ENCODE measurements around the gene ARID5B.

The ARID5B gene

DNA sequence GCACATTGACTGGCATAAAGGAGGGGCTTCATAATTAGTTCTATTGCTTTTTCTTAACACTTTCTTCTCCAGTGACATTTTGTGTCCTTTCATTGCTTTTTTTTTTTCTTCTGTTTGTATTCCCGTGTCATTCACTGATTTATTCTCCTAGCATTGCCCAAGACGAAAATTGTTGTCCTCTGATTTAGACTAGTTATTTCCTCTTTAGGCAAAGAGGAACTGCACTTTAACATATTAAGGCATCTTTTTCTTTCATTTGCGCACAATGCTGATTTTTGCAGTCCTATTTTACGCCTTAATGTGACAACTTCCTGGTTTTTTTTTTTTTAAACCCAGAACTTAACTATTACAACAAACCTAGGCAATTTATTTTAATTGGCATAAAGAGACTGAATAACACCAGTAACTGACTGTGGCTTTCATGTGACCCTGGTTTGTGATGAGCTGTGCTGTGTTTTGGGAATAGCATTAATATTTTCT, 39.7 kb downstream of the ARID5B start:
- no peak for DNase-seq (ENCODE audit: low spot score)

DNA sequence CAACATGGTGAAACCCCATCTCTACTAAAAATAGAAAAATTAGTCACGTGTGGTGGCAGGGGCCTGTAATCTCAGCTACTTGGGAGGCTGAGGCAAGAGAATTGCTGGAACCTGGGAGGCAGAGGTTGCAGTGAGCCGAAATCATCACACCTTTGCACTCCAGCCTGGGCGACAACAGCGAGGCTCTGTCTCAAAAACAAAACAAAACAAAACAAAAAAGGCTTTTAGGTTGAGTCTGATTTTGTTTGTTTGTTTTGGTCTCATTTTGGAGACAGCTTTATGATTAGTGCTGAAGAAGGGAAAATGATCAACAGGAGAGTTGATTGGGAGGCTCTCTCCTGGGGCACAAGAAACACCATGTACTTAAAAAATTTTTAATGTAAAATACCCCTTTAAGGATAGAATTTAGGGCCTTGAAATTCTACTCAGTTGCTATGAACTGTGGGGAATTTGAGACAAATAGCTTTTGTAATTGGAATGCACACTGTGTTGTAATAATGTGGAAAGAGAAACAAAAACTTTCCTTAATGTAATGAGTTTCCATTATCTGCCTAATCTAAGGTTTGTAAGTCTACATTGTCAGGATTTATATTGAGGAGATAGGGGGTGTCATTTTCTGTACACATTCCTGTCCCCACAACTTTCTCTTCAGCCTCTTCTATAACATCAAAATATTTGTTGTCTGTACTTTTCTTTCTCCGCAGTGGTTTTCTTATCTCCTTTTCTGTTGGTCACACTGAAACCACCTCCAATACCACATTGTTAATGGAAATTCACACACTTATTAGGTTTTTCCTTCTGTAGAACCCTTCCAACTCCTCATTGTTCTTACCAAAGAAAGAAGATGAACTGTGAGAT, 41.3 kb downstream of the ARID5B start:
- no peak for DNase-seq (ENCODE audit: low spot score)

DNA sequence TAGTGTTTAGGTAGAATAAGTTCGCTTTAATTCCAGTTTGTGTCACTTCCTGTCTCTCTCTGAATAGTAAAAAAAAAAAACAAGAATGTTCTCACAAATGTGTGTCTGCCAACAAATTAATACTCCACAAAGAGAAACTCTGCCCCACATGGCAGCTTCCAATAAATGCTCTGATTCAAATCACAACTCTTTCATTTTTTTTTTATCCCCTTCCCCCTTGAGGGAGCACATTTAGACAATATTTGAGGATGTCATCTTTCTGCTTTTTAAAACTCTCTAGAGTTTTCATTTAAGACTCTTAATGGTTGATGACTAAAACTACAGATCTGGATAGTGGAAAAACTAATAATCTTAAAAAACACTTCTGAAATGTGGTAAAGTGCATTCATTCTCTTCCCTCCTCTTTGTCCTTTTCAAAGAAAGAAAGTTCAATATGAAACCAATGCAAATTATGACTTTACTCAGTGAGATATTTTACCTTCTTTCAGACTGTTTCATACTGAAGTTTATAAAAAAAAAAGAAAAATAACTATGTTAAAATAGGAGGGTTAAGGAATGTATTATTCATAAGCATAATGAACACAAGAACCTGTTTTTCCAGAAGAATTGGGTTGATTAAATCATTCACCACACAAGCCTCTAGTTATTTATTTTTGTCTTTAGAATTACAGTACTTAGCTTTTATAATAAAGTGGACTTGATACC, 42.3 kb downstream of the ARID5B start:
- no peak for DNase-seq (ENCODE audit: low spot score)

DNA sequence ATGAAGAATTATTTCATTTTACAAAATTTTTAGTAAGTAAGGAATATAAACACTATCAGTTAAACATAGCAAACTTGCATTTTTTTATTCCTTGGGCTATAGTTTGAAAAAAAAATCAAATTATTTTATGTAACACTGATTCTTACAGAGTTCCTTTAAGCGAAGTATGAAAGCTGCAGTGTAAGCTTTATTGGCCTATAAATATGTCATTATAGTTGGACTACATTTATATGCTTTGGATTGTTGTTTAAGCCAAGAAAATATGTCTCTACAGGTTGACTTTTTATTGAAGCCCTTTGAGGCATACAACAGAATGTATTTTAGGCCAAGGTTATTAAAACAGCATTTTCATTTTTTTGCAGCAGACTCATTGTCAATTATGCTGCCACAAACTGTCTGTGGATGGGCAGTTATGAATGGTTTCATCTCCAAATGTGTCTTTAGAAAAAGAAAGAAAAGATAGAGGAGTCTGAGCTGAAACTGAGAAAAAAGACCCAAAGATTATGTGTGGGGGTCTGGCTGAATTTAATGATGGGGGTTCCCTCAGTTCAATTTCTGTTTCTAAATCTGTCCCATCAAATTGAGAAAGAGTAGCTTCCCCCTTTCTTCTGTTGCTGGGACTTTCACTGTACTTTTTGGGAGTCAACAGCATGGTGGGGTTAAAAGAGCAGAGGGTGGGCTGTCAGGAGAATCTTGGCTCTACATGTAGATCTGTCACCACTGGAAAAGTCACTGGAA, 43.1 kb downstream of the ARID5B start:
- no peak for DNase-seq (ENCODE audit: low spot score)

DNA sequence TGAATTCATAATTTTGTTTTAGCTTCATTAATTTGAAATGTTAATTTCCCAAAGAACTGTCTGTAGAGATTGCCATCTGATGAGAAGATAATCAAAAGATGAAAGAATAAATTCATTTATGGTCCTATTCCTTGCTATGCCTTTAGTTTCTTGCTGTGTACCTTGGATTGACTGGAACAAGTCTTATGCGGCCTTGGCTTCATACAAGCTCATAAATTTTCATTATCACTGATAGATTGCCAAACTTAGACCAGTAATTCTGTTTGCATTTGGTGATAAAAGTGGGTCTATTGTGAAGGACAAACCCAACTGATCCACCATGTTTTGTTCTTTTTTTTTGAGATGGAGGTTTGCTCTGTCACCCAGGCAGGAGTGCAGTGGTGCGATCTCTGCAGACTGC, 48.2 kb downstream of the ARID5B start:
- no peak for DNase-seq (ENCODE audit: low spot score)

DNA sequence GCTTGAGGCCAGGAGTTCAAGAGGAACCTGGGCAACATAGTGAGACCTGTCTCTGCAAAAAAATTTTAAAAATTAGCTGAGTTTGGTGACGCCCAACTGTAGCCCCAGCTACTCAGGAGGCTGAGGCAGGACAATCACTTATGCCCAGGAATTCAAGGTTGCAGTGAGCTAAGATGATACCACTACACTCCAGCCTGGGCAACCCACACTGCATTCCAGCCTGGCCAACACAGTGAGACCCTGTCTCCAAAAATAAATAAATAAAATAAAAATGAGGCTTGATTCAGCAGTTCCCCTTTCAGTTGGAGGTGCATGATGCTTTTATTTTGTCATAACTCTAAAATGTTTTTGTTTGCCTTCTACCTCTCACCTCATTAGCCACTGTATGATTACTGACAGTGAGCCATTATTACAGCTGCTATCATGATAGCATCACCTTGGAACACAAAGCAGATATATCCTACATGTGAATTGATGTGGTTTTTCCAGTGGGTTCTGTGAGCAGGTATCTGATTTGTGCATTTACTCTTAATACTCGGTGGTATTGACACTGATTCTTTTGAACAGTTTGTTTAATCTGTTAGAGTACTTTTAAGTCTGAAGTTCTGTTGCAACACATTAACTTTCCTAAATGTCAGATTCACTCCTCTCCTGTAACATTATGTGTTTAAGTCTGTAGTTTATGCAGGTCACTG, 49.1 kb downstream of the ARID5B start:
- no peak for DNase-seq (ENCODE audit: low spot score)

DNA sequence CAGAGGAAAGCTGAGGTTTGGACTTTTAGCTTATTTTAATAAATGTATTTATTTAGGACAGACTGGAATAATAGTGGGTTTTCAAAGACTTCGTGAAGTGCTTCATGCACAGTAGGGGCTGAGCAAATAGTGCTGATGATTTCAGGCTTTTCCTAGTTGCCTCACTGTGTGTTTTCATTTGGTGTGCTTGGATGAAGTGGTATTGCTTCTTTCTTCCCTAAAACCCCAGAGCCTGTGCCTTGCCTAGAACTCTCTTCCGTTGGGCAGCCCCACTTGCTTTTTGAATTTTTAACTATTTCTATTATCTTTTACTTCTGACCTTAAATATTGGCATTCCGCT, 49.6 kb downstream of the ARID5B start:
- no peak for DNase-seq (ENCODE audit: low spot score)

DNA sequence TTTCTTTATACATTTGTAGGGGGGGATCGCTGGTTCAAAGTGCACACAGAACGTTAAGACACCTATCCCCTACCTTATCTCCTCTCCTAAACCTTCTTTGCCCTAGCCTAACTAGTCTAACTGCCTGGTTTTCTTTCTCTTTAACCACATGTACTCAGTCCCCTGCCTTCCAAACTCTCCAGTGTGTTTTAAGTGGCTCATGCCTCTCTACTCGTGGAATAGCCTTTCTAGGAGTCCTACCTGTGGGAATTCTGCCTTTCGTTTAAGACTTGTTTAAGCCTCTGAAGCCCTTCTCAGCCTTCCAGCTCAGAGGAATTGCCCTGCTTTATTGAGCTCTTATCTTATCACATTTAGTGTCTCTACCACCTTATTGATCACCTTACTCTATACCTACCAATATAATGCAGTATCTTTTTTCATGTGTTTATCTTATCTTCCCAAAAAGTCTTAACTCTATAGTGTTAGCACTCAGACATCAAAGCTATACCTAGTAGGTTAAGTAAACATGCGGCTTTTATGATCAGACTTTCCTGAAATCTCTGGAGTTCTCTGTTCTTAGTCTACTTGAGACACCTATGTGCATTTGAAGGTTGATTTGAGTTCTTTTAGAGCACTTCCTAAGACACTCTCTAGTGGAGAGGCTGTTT, 50.7 kb downstream of the ARID5B start:
- DNase-seq (ENCODE audit: low spot score), result no peak

DNA sequence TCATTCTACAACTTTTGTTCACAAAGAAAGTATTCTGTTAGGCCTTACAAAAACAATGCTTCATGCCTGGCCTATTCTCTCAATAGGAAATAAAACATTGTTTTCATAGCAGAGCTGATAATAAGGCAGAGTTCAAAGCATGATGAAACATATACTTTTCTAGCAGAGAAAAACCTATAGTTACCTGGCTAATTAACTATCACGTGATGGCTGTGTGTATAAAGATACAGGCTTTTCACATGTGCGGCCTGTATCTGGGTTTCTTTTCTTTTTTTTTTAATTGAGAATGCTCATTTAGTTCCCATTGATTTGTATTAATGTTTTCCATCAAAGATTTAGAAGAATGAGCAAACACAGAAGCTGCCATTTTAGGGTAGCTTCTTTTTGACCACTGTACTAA, 51.7 kb downstream of the ARID5B start:
- DNase-seq (ENCODE audit: low spot score), result no peak

DNA sequence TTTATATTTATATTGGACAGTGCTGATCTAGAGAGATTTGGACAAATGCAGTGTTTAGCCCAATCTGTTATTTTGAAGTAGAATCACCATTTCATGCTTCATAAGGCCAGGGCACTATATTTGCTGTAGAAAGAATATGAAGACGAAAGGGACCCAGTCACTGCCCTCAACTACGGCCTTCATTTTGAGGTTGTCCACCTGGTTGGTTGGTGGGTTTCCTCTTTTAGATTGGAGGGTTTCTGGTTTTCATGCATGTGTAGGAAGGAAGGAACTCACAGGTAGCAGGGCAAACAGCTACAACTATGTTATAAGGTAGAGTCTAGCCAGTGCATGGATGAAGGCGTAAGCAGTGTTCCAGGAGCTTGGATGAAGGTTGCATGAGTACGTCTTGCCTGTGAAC, 56.3 kb downstream of the ARID5B start:
- no peak for DNase-seq (ENCODE audit: low spot score)

DNA sequence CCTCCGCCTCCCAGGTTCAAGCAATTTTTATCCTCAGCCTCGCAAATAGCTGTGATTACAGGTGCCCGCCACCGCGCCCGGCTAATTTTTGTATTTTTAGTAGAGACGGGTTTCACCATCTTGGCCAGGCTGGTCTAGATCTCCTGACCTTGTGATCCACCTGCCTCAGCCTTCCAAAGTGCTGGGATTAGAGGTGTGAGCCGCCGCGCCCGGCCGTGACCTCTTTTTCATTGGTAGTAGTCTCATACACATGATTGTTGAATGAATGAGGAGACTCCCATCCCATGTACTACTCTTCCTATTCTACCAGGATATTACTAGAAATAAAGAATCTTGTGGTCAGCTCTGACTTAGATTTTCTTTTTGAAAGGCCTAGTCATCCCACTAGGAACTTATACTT, 56.8 kb downstream of the ARID5B start:
- no peak for DNase-seq (ENCODE audit: low spot score)

DNA sequence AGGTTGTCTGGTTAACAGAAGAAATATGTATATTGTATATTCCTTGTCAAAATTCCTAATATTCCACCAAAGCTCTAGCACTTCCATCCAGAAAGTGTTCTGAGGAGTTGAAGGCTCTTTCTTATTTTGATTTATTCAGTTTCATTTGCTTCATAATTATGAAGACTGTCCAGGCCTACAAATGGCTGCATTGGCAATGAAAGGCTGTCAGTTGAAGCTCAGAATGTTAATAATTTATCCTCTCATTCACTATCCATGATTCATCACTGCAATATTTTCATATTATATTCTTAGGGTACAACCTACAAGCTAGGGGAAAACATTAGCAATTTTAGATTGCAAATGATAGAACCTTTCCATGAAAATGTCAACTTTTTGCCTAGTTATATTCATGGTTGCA, 57.3 kb downstream of the ARID5B start:
- no peak for DNase-seq (ENCODE audit: low spot score)

DNA sequence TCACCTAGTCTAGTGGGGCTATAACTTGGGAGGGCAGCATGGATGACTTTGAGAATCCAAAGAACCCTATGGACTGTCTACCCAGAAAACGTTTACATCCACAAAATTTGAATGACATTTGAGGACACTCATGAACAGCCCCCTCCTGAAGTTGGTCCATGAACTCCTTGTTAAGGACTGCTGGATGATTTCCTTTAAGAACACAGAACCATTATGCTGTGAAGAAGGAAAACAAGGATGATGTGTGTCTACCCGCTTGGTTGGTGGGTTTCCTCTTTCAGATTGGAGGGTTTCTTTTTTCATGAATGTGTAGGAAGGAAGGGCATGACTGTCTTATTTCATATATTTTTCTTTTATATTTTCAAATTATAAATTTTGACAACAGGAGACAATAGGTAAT, 58.3 kb downstream of the ARID5B start:
- DNase-seq (ENCODE audit: low spot score), result no peak

DNA sequence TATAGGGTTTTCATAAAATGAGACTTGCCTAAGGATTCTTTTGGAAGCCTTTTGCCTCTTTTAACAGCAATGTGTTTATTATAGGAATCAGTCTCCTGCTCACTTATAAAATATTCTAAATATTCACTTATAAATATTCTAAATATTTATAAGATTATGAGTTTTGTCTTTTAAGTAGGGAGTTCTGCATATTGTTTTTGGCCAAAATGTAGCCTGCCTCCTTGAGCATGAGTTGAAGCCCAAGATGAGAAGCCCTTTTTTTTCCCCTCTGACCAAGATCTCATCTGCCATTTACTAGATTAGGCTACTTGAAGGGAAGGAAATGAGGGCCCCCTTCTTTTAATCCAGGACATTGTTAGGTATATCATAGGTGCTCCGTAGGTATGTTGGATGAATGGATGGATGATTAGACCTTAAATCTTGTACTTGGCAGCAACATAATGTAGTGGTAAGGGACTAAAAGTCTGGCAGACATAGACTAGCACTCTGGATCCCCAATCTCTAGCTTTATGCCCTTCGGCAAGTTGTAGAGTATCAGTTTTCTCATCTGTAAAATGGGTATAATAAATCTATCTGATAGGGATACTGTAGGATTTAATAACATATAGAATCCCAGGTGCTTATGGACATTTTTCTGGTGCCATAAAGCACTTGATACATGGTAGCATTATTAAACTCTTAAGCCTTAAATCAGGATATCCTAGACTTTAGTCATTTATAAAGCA, 59.1 kb downstream of the ARID5B start:
- no peak for DNase-seq (ENCODE audit: low spot score)

DNA sequence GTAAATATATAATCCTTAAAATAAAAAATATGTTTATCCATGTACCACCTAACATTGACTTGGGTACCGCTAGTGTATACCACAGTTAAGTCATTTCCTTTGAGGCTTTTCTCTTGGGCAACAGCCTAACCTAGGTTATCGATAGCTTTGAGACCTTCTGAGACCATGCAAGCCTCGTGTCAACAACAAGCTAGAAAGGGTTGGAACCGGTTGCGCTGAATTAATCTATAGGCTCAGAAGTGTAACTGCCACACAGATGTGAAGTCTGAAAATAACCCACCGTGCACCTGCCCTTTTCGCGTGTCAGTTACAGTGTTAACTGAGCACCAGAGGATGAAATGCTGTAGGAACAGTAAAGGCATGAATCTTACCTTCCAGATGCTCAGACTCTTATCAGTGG, 59.8 kb downstream of the ARID5B start:
- DNase-seq (ENCODE audit: low spot score), result no peak

DNA sequence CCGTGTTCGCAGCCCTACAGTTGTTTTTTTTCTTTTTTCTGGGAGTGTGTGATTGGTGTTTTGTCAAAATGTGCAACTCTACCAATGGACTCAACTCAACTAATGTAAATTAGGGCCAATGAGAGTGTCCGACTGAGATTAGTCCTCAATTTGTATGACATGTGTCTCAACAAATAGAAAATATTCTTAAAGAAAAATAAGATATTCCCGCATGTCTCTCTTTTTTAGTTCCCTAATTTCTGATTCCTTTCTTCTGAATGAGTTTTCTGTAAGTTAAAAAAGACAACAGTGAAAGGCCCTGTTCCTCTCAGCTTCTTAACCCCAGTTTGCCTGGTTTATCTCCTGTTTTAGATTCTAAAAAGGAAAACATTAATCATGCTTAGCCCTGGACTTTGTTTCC, 61.5 kb downstream of the ARID5B start:
- no peak for DNase-seq (ENCODE audit: low spot score)

DNA sequence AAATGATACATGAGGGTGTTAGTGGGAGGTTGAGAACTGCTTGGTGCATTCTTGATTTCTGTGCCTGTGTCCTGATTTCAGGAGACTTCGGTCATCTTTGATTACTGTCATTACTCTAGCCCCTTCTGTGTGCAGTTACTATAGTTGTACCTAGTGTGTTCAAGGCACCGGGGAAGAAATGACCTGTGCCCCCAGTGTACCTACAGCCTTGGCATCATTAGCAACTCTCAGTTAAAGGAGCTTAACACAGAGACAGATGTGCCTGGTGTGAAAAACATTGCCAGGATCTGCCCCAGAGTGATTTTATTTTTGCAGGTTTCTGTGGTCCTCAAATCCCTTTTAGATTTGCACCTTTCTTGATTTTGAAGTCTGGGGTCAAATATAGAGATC, 62.2 kb downstream of the ARID5B start:
- DNase-seq (ENCODE audit: low spot score), result no peak

DNA sequence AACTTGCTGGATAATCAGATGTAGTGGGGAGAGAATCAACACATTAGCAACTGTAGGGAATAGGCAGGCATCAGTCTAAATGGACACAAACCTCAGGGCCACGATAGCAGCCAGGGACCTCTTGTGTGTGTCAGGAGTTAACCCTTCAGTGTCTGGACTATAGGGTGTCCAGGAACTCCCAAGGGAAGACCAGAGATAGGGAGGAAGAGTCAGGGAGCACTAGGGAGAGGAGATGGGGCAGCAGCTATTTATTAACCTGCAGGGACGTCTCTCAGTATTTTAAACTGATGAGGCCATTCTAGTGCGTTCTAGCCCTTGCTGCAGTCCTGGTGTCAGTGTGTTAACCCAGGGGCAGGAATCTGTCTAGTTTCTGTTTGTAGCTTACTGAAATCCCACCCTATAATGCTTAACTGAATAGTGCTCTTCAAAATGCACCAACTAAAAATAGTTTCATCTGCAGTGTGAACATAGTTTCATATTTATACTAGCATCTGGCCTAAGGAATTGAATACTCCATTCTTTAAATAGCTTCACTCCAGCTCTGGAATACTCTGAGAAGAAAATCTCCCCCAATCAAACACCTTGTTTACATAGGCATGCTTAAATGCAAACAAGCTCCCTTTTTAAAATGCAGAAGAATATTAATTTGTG, 62.7 kb downstream of the ARID5B start:
- no peak for DNase-seq (ENCODE audit: low spot score)

DNA sequence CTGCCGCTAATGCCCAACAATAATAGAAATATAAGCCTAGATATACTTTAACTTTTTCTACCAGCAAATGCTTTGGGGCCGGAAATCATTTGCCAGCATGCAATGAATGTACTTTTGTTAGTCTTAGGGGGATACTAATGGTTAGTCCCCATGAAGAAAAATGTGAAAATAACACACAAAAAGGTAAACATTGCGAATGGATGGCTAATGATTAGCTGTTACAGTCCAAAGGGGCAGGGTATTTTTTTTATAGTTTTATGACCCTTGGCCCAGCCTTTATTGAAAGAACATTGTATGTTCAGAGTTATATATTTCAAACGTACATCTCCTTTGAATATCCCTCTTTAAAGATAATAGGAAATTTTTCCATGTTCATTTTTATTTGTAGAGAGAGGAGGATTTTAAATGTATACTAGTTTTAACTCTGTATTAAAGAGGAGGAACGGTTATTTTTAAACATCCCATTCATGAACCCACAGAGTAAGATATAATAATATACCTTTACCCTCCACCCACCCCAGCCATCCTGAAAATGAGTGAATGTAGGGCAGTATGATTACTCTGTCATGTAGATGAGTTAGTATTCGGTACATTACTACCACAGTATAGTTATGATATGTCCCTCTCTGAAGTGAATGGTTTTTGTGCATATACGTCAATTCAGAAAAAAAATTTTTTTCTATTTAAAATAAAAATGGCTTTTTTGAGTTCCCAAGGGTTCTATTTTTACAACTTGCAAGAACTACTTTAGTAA, 63.6 kb downstream of the ARID5B start:
- DNase-seq (ENCODE audit: low spot score), result no peak

All from cerebellar cortex (tissue), 1 donor.